ENCODE data around the gene PDE8B.

DNA sequence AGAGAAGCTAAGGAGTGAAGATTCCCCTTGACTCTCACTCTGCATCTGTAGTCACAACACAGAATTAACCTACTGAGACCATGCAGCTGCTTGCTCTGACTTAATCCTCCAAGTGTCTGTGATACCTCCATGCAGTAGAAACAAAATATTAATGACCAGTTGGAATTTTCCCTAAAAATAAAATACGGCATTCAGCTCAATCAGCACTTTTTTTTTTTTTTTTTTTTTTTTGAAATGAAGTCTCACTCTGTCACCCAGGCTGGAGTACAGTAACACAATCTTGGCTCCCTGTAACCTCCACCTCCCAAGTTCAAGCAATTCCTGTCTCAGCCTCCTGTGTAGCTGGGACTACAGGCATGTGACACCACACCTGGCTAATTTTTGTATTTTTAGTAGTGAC is 233.2 kb downstream of the PDE8B start:
- TF ChIP-seq, protein P1, sequence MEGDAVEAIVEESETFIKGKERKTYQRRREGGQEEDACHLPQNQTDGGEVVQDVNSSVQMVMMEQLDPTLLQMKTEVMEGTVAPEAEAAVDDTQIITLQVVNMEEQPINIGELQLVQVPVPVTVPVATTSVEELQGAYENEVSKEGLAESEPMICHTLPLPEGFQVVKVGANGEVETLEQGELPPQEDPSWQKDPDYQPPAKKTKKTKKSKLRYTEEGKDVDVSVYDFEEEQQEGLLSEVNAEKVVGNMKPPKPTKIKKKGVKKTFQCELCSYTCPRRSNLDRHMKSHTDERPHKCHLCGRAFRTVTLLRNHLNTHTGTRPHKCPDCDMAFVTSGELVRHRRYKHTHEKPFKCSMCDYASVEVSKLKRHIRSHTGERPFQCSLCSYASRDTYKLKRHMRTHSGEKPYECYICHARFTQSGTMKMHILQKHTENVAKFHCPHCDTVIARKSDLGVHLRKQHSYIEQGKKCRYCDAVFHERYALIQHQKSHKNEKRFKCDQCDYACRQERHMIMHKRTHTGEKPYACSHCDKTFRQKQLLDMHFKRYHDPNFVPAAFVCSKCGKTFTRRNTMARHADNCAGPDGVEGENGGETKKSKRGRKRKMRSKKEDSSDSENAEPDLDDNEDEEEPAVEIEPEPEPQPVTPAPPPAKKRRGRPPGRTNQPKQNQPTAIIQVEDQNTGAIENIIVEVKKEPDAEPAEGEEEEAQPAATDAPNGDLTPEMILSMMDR (IDR thresholded peaks at IDR 0.05; ENCODE audit: low read depth, low read length): no peak
- no peak for TF ChIP-seq EZH2phosphoT487 (IDR thresholded peaks at IDR 0.05; ENCODE audit: low read depth)
